LNCAP (cell line): Measurements from ENCODE around the gene SLC13A4.

Experiments used
- CTCF ChIP-seq: fragments of 450-650 bp; IDR thresholded peaks from 2 replicates; pipeline ENCODE4 v1.5.1; 2017; ENCODE audit warnings: mild to moderate bottlenecking

SLC13A4 gene

DNA sequence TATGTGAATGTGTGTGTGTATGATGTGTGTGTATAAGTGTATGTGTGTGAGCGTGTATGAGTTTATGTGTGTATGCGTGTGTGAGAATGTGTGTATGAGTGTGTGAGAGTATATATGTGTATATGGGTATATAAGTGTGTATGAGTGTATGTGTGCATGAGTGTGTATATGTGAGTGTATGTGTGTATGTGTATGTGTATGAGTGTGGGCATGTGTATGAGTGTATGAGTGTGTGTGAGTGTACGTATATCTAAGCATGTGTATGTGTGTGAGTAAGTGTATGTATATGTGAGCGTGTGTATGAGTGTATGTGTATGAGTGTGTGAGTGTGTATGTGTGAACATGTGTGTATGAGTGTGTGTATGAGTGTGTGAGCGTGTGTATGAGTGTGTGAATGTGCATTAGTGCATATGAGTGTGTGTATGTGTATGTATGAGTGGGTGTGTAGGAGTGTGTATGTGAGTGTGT lies 12.9 kb downstream of the SLC13A4 start:
- TF ChIP-seq CTCF: no peak

DNA sequence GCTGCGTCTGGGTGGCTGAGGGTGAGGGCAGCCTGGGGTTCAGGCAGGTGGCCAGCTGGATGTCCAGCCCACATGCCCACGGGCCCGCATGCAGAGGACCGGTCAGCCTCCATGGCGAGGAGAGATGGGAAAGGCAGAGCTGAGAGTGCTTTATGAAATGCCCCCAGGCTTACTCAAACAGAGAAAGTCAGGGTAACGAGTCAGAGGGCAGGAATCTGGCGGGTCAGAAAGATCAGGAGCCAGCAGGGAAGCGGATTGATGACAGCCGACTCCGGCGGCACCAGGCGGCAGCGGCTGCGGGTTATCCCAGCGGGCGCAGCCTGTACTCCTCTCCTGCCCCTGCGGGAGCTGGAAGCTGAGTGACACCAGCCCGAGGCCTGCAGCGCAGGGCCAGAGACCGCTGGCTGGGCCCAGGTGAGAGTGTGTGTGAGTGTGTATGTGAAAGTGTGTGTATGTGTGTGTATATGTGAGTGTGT lies 13.4 kb downstream of the SLC13A4 start:
- TF ChIP-seq CTCF: no peak

DNA sequence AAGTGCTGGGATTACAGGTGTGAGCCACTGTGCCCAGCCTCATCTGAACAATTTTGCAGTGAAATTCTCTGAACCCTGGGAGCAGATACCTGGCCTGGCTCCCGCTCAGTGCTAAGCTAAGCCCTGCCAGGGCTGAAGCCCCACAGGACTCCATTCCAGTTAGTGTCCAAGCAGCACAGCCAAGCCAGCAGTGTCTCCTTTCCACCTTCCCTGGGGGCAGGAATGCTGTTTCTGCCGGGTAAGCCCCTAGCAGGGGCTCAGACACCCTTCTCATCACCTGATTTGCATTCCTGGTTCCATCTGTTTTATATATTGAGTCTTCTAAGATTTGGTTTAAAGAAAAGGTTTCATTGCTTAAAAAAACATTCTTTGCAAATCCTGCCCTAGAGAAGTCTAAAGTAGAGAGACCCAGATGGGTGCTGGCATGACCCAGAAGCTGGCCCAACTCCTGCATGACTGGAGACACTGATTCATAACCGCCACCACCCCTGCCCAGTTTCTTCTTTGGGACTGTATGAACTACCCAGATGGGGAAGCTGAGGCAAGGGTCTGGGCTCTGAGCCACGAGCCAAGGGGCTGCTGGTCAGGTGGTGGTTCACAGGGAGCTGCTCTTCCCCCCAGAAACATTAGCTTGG lies 14.0 kb downstream of the SLC13A4 start:
- TF ChIP-seq CTCF: no peak

- TF ChIP-seq CTCF: no peak
Observed at GRCh38 chr7:135712796-135713195, 15.2 kb downstream of the SLC13A4 start.

DNA sequence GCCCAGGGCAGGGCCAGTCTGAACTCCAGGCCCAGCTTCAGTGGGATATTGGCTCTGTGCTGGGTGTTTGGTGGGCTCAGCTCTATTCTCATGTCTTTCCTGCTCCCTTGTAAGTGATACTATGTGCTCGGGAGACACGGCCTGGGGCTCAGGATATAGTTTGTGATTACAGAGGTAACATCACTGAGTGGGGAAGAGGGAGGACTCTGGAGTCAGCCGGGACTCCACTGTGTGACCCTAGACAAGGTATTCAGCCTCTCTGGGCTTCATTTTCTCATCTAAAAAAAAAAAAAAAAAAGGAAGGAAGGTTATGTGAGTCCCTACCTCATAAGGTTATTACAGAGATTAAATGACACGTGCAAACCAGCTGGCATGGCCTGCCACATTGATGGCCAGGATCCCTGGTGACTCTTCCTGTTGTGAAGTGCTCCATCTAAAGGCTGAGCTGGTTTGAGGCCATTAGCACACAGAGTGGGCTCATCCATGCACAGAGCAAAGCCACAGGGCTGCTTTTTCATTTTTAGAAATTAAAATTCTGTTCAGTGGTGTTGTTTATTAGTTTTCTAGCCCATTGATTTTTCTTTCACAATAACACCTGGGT lies 15.7 kb downstream of the SLC13A4 start:
- TF ChIP-seq CTCF: no peak

DNA sequence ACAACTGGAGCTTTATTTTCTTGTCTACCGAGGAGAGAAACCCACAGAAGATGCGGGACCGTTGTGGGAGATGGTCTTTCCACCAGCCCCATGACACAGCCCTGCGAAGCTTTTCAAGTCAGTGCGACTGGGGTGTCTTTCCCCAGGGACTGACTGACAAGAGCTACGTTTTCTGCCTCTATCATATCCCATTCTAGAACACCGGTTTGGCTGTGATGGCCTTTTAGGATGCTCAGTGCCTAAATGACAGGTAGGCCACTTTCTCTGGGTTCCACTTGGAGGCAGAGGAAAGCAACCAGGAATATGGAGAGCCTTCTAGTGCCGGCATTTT lies 16.9 kb downstream of the SLC13A4 start:
- no peak; the same call in 1 of the 2 replicates for TF ChIP-seq CTCF

- TF ChIP-seq CTCF: peak; percentile 76
Observed at GRCh38 chr7:135710417-135711138, 17.4 kb downstream of the SLC13A4 start.
